BJ (cell line): ENCODE data around the gene RAB11FIP4. TPM values are rescaled to one million over a fixed set of nuclear protein-coding genes. Genes with fewer than 3 reads are reported as not detected.

ENCODE experiments used
- CTCF ChIA-PET: fragments of 350-600 bp; formaldehyde crosslinking; extraction: SDS; loops from one replicate; lab custom pipeline; 2021; ENCODE audit warnings: antibody characterized with exemption, inconsistent platforms; lab: Yijun Ruan, JAX
- POLR2A ChIA-PET: fragments of 300-600 bp; sonication (Branson Sonifier 250); formaldehyde crosslinking; extraction: SDS; loops from one replicate; lab custom pipeline; 2021; ENCODE audit warnings: antibody characterized with exemption; lab: Charles Lee
- DNase-seq: peaks from one replicate; pipeline ENCODE4 v3.0.0-alpha.2; 2011; ENCODE audit warnings: low read depth
- H3K27me3 ChIP-seq: 2 replicates; pipeline ENCODE4 v1.6.0; 2011; ENCODE audit warnings: low read length; ENCODE audit not compliant: control insufficient read depth, insufficient read depth
- H3K36me3 ChIP-seq: 2 replicates; pipeline ENCODE4 v1.5.1; 2011; ENCODE audit warnings: low read length; ENCODE audit not compliant: control insufficient read depth, insufficient read depth
- H3K4me3 ChIP-seq: 2 replicates; pipeline ENCODE4 v1.5.1; 2011; ENCODE audit warnings: low read depth, mild to moderate bottlenecking, control low read depth, low read length
- CTCF ChIP-seq: IDR thresholded peaks from 2 replicates; pipeline ENCODE4 v1.5.1; 2011; ENCODE audit warnings: low read depth, mild to moderate bottlenecking, control low read depth, inconsistent platforms, low read length, moderate library complexity; ENCODE audit not compliant: insufficient read depth
- polyA plus RNA-seq: library from polyadenylated mRNA; depleted of rRNA; stranded (reverse); fragments of >200 nt; gene quantifications from 2 replicates; pipeline ENCODE4 v1.2.3, GENCODE V29; 2011

Gene RAB11FIP4
- polyA plus RNA-seq, 1 experiment, result 0.15 TPM

- CTCF ChIA-PET, result interaction anchor here (0.7 to 1.9 kb wide), 3 partner anchors 10 to 113 kb away, joined by 3 to 4 read pairs (median 3); no protein-coding TSS in a partner anchor
Measured at GRCh38 chr17:31411707-31412285, 20.3 kb downstream of the RAB11FIP4 start.

GRCh38 chr17:31412511-31412910, 21.0 kb downstream of the RAB11FIP4 start:
- POLR2A ChIA-PET, result no interaction called here
- CTCF ChIA-PET, result interaction anchor here (1.9 kb wide), 1 partner anchor 9 kb away, joined by 4 read pairs; no protein-coding TSS in a partner anchor
- TF ChIP-seq CTCF, result no peak
- no peaks in the 10 kb centered on the region for H3K36me3 ChIP-seq
- H3K27me3 ChIP-seq, result peaks cover 2% of the 10 kb centered on the region
- no peak overlapping the region for H3K4me3 ChIP-seq
- no peak for DNase-seq

More at GRCh38 chr17:31411707-31412285, 20.3 kb downstream of the RAB11FIP4 start:
- no peak overlapping the region for H3K4me3 ChIP-seq
- DNase-seq, result no peak
- H3K27me3 ChIP-seq, result peaks cover 2% of the 10 kb centered on the region
- H3K36me3 ChIP-seq, result no peaks in the 10 kb centered on the region
- POLR2A ChIA-PET, result no interaction called here
- no peak for TF ChIP-seq CTCF

- ChIA-PET POLR2A (no interaction called here), CTCF (interaction anchor here (1.3 to 1.9 kb wide), 2 partner anchors 9 to 12 kb away, joined by 4 read pairs; no protein-coding TSS in a partner anchor)
- DNase-seq, result no peak
- no peak overlapping the region for H3K4me3 ChIP-seq
- no peaks in the 10 kb centered on the region for H3K36me3 ChIP-seq
- TF ChIP-seq CTCF, result no peak
- peaks cover 2% of the 10 kb centered on the region for H3K27me3 ChIP-seq
Measured at GRCh38 chr17:31413081-31413799, 21.8 kb downstream of the RAB11FIP4 start.

- ChIA-PET CTCF (interaction anchor here (0.6 to 1.9 kb wide), 4 partner anchors 8 to 437 kb away, joined by 3 to 6 read pairs (median 4); no protein-coding TSS in a partner anchor), POLR2A (no interaction called here)
- TF ChIP-seq CTCF, result no peak
Measured at GRCh38 chr17:31413874-31414549, 22.5 kb downstream of the RAB11FIP4 start.

GRCh38 chr17:31414550-31414918, 23.1 kb downstream of the RAB11FIP4 start:
- CTCF ChIA-PET, result interaction anchor here (0.6 to 1.3 kb wide), 3 partner anchors 11 to 437 kb away, joined by 3 to 6 read pairs (median 4); no protein-coding TSS in a partner anchor
- no peak overlapping the region for H3K4me3 ChIP-seq
- TF ChIP-seq CTCF, result no peak
- H3K36me3 ChIP-seq, result no peaks in the 10 kb centered on the region
- no peaks in the 10 kb centered on the region; the same call in 1 of the 2 replicates for H3K27me3 ChIP-seq
- POLR2A ChIA-PET, result no interaction called here
- no peak for DNase-seq

More at GRCh38 chr17:31413874-31414549, 22.5 kb downstream of the RAB11FIP4 start:
- DNase-seq, result peak; percentile 32
- no peaks in the 10 kb centered on the region; the same call in 1 of the 2 replicates for H3K27me3 ChIP-seq
- no peaks in the 10 kb centered on the region for H3K36me3 ChIP-seq
- no peak overlapping the region for H3K4me3 ChIP-seq
